ENCODE measurements around the gene NAA11. TPM values are rescaled to one million over a fixed set of nuclear protein-coding genes. Genes with fewer than 3 reads are reported as not detected.

The NAA11 gene
- total RNA-seq, 1 donor from 2014 or later = not detected

Other genes with a start within 250 kb of the NAA11 start
- gene GK2, start 82.2 kb upstream of the NAA11 start, total RNA-seq = not detected in 2 replicates